Activated CD8-positive, alpha-beta T cell treated with anti-CD3 and anti-CD28 coated beads for 36 hours (primary cell): ENCODE results near the gene PAAF1. TPM values are rescaled to one million over a fixed set of nuclear protein-coding genes. Genes with fewer than 3 reads are reported as not detected.
A peak's percentile ranks its signal among the peaks of the same experiment; 100 is the strongest.

Experiments used
- ATAC-seq: fragments of 200-7000 bp; cut with Tn5 transposase; one replicate; pipeline ENCODE4 v1.10.0; 2021; ENCODE audit warnings: mild to moderate bottlenecking, moderate library complexity
- CTCF ChIA-PET: fragments of 350-600 bp; sonication (Branson Sonifier 250); formaldehyde crosslinking; loops from one replicate; lab custom pipeline; 2021; ENCODE audit warnings: antibody characterized with exemption; lab: Charles Lee
- POLR2A ChIA-PET: fragments of 350-600 bp; sonication (Branson Sonifier 250); formaldehyde crosslinking; loops from one replicate; lab custom pipeline; 2021; ENCODE audit warnings: antibody characterized with exemption; lab: Charles Lee
- DNase-seq: peaks from one replicate; pipeline ENCODE4 v3.0.0-alpha.2; 2020
- H3K27ac Mint-ChIP-seq: one replicate; pipeline ENCODE4 v1.8.0; 2021; ENCODE audit warnings: mild to moderate bottlenecking, mixed read lengths
- H3K27me3 Mint-ChIP-seq: one replicate; pipeline ENCODE4 v1.8.0; 2021; ENCODE audit warnings: mixed read lengths
- H3K36me3 Mint-ChIP-seq: one replicate; pipeline ENCODE4 v1.8.0; 2021; ENCODE audit warnings: low read depth, mixed read lengths
- H3K4me1 Mint-ChIP-seq: one replicate; pipeline ENCODE4 v1.8.0; 2021; ENCODE audit warnings: low read depth, mixed read lengths
- H3K4me3 Mint-ChIP-seq: one replicate; pipeline ENCODE4 v1.8.0; 2021; ENCODE audit warnings: mild to moderate bottlenecking, moderate library complexity, mixed read lengths
- H3K9me3 Mint-ChIP-seq: one replicate; pipeline ENCODE4 v1.8.0; 2021; ENCODE audit warnings: mixed read lengths
- intact Hi-C: fragments of 100-400 bp; cut with micrococcal nuclease; formaldehyde crosslinking; loops from one replicate; pipeline ENCODE4 v1.10.0; 2022
- total RNA-seq, 2 experiments: library from RNA; stranded (reverse); gene quantifications; one replicate each; pipeline ENCODE4 v1.2.3, GENCODE V29; 2021
- TF ChIP-seq, protein P1 (sequence below): fragments of 200-600 bp; IDR thresholded peaks from one replicate; pipeline ENCODE4 v1.8.0; 2022; ENCODE audit warnings: antibody characterized with exemption, mild to moderate bottlenecking

PAAF1 gene
- total RNA-seq, 2 experiments from 2014 or later = 32.5 to 34.9 TPM

GRCh38 chr11:73965076-73965763, 88.4 kb downstream of the PAAF1 start:
- DNase-seq (no peak), ATAC-seq (no peak)
- POLR2A ChIA-PET = interaction anchor here (3.1 kb wide), 1 partner anchor 16 kb away, joined by 14 read pairs; the partner anchor contains the start of gene UCP2
- CTCF ChIA-PET = interaction anchor here (0.7 to 2.1 kb wide), 14 partner anchors 8 to 356 kb away, joined by 3 to 17 read pairs (median 6); partner anchors contain the start of genes DNAJB13 and UCP2
- no peaks in the 10 kb centered on the region for H3K27me3 Mint-ChIP-seq
- H3K9me3 Mint-ChIP-seq = no peaks in the 10 kb centered on the region
- no peak overlapping the region for H3K27ac Mint-ChIP-seq
- TF ChIP-seq, protein P1, sequence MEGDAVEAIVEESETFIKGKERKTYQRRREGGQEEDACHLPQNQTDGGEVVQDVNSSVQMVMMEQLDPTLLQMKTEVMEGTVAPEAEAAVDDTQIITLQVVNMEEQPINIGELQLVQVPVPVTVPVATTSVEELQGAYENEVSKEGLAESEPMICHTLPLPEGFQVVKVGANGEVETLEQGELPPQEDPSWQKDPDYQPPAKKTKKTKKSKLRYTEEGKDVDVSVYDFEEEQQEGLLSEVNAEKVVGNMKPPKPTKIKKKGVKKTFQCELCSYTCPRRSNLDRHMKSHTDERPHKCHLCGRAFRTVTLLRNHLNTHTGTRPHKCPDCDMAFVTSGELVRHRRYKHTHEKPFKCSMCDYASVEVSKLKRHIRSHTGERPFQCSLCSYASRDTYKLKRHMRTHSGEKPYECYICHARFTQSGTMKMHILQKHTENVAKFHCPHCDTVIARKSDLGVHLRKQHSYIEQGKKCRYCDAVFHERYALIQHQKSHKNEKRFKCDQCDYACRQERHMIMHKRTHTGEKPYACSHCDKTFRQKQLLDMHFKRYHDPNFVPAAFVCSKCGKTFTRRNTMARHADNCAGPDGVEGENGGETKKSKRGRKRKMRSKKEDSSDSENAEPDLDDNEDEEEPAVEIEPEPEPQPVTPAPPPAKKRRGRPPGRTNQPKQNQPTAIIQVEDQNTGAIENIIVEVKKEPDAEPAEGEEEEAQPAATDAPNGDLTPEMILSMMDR = no peak
- intact Hi-C loops = no loop called here
- no peaks in the 10 kb centered on the region for H3K36me3 Mint-ChIP-seq
- H3K4me1 Mint-ChIP-seq = peaks cover 41% of the 10 kb centered on the region
- H3K4me3 Mint-ChIP-seq = no peak overlapping the region

GRCh38 chr11:73965764-73966121, 88.9 kb downstream of the PAAF1 start:
- H3K27ac Mint-ChIP-seq = no peak overlapping the region
- ChIA-PET POLR2A (interaction anchor here (1.5 kb wide), 1 partner anchor 205 kb away, joined by 3 read pairs; the partner anchor contains the start of genes C2CD3 and PPME1), CTCF (interaction anchor here (1.0 to 1.7 kb wide), 4 partner anchors 9 to 89 kb away, joined by 3 to 4 read pairs (median 3); no protein-coding TSS in a partner anchor)
- intact Hi-C loops = no loop called here
- no peaks in the 10 kb centered on the region for H3K9me3 Mint-ChIP-seq
- TF ChIP-seq, protein P1 = no peak
- H3K4me1 Mint-ChIP-seq = peaks cover 46% of the 10 kb centered on the region
- DNase-seq (no peak), ATAC-seq (no peak)
- H3K4me3 Mint-ChIP-seq = no peak overlapping the region
- no peaks in the 10 kb centered on the region for H3K27me3 Mint-ChIP-seq
- H3K36me3 Mint-ChIP-seq = no peaks in the 10 kb centered on the region

GRCh38 chr11:73968356-73968966, 91.7 kb downstream of the PAAF1 start:
- Mint-ChIP-seq H3K9me3 (no peaks in the 10 kb centered on the region), H3K4me3 (no peak overlapping the region), H3K27me3 (no peaks in the 10 kb centered on the region), H3K36me3 (peaks cover 8% of the 10 kb centered on the region), H3K27ac (peak overlapping the region; percentile 75), H3K4me1 (peaks cover 64% of the 10 kb centered on the region)
- ATAC-seq (no peak), DNase-seq (no peak)
- TF ChIP-seq, protein P1 = no peak
- ChIA-PET CTCF (no interaction called here), POLR2A (interaction anchor here (0.9 to 7.4 kb wide), 4 partner anchors 12 to 107 kb away, joined by 3 to 80 read pairs (median 6); partner anchors contain the start of gene UCP2)
- intact Hi-C loops = no loop called here

DNA sequence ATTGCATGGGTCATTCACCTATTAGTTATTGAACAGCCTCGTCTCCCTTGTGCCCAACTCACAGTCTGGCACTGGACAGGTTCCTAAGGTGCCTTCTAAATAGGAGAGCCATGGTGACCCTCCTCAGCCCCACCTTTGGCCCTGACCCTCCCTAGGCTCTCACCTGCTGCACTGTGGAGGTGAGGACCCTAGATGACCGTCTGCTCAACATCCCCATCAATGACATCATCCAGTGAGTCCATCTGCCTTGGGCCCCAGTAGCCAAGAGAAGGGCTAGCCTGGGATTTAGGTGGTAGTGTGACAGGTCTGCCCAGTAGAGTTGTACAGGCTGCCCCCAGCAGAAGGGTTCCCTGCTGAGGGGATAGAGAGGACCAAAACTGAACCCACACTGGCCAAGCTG, 92.3 kb downstream of the PAAF1 start:
- DNase-seq (no peak), ATAC-seq (no peak)
- Mint-ChIP-seq H3K27ac (peak overlapping the region; percentile 75), H3K27me3 (no peaks in the 10 kb centered on the region), H3K4me3 (no peak overlapping the region), H3K36me3 (peaks cover 13% of the 10 kb centered on the region), H3K4me1 (peaks cover 68% of the 10 kb centered on the region), H3K9me3 (no peaks in the 10 kb centered on the region)
- TF ChIP-seq, protein P1 = no peak
- intact Hi-C loops = no loop called here
- ChIA-PET CTCF (interaction anchor here (3.0 kb wide), 1 partner anchor 11 kb away, joined by 13 read pairs; no protein-coding TSS in a partner anchor), POLR2A (interaction anchor here (0.6 to 16.4 kb wide), 7 partner anchors 12 to 370 kb away, joined by 3 to 269 read pairs (median 7); partner anchors contain the start of genes C2CD3, PPME1, UCP2 and UCP3)
